HL-60/S4 treated with retinoic acid at 250 ng/mL for 4 days and 3 days (cell line): Measurements from ENCODE around the gene SLC35F3.
"Not testable (repeated sequence)": the region's sequence is repeated elsewhere in the genome, so short reads cannot be mapped to it uniquely, and the experiment has no call there.

Source experiments
- in situ Hi-C: fragments of 300-500 bp; cut with MboI; formaldehyde crosslinking; loops from 2 replicates; pipeline ENCODE4 v1.7.0; 2022; ENCODE audit warnings: low sequenced_read_pairs

Gene SLC35F3

DNA sequence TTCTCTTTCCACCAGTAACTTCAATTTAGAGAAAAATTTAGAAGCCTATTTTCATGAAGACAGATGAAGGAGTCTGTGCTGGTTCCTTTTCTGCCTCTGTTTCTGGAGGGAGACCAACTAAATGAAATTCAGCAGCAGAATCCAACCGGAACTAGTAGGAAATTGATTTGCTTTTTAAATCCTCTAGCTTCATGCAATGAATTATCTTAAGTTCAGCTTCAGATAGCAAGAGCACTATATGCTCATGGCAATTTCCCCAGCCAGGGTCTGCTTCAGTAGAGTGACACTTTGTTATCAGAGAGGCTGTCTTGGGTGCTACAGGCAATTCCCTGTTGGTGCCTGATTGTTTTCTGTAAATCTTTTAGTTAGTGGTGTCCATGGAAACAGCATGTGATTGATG, 189.7 kb downstream of the SLC35F3 start:
- in situ Hi-C loops: no loop called here

DNA sequence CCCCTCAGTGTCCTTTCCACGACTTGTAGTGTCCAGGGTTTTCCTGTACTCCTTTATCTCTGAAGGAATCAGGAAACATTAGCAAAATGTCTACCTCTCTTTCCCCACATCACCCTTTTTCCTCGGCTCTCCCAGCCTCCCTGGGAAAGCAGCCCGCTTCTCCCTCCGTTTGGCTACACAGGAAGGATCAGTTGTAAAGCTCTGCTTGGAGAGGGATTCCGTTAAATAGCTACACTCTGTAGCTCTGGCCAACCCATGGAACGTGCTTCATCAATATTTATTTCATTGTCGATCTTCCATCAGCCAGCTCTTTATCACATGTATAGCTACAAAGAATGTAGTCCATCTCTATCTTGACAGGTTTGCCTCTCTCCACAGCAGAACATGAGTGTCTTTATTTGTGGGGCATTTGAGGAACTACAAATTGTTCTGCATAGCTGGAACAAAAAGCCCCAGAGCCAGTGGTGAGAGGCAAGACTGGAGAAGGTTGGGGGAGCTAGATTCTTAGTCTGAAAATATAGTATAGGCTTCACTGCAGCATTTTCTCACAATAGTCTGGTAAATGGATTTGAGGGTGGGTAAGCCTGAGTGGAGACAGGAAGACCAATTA, 191.8 kb downstream of the SLC35F3 start:
- in situ Hi-C loops: no loop called here

- in situ Hi-C loops: no loop called here
These were observed 198.1 kb downstream of the SLC35F3 start for GRCh38 chr1:234102583-234102982.

- in situ Hi-C loops: no loop called here
These were observed 198.7 kb downstream of the SLC35F3 start for GRCh38 chr1:234103198-234103597.

GRCh38 chr1:234106032-234106431, 201.6 kb downstream of the SLC35F3 start:
- in situ Hi-C loops: no loop called here

DNA sequence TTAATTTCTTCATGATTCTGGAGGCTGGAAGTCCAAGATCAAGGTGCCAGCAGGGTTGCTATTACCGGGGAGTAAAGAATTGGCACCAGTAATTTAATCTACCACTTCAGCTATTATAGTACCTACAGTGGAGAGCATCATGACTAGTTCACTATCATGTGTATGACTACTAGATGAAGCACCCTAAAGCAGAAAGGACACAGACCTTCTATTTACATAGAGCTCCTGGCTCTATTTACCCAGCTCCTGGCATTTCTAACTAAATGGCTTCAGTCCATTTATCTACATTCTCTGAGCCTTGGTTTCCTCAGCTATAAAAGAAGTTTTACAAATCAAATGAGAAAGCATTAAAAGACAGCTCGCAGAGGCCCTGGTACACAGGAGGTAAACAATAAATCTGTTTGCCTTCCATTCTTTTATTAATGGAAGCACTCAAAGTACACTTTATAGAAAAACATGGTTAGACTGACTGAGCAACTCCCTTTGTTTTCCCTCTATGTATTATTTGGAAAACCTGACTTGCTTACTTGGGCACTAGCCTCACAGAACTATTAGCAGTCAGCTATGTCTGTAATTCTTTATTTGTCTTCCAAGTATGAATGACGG, 203.0 kb downstream of the SLC35F3 start:
- in situ Hi-C loops: no loop called here

- in situ Hi-C loops: no loop called here
These were observed 204.4 kb downstream of the SLC35F3 start for GRCh38 chr1:234108921-234109320.

- in situ Hi-C loops: no loop called here
These were observed 205.4 kb downstream of the SLC35F3 start for GRCh38 chr1:234109840-234110239.

- in situ Hi-C loops: no loop called here
These were observed 207.1 kb downstream of the SLC35F3 start for GRCh38 chr1:234111458-234112142.

- in situ Hi-C loops: no loop called here
These were observed 210.3 kb downstream of the SLC35F3 start for GRCh38 chr1:234114648-234115307.

- in situ Hi-C loops: no loop called here
These were observed 214.4 kb downstream of the SLC35F3 start for GRCh38 chr1:234118911-234119310.

GRCh38 chr1:234119431-234119830, 215.0 kb downstream of the SLC35F3 start:
- in situ Hi-C loops: no loop called here

DNA sequence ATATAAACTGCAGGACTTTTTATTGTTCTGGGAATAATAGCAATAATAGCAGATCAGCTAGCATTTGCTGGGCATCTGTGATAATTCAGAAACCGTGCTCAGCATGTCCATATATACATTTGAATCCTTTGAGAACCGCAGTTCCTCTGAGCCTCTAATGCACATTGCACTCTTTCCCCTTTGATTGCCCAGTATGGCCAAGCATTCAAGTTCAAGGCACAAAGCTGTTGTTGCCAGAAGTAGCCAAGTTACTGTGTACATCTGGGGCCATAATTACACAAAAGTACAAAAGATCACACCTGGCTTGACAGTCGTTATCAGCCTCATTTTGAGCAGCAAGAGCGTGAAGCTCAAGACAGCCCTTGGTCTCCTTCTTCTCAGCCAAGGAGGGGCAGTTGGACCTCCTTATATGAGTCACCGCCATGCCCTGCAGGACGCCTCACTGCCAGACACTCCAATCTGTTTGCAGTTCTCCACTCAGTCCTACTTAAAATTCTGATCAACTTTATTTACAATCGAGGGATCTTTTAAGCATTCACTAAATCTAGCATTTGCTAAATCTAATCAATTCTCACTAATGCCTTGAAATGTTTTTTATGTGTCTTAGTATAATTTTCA, 216.0 kb downstream of the SLC35F3 start:
- in situ Hi-C loops: no loop called here

DNA sequence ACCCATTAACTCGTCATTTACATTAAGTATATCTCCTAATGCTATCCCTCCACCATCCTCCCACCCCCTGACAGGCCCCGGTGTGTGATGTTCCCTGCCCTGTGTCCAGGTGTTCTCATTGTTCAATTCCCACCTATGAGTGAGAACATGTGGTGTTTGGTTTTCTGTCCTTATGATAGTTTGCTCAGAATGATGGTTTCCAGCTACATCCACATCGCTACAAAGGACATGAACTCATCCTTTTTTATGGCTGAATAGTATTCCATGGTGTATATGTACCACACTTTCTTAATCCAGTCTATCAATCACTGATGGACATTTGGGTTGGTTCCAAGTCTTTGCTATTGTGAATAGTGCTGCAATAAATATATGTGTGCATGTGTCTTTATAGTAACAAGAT, 217.2 kb downstream of the SLC35F3 start:
- in situ Hi-C loops: not testable (repeated sequence)

DNA sequence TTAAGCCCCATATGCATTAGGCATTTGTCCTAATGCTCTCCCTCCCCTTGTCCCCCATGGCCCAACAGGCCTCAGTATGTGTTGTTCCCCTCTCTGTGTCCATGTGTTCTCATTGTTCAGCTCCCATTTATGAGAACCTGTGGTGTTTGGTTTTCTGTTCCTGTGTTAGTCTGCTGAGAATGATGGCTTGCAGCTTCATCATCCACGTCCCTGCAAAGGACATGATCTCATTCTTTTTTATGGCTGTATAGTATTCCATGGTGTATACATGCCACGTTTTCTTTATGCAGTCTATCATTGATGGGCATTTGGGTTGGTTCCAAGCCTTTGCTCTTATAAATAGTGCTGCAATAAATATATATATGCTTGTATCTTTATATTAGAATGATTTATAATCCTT, 218.1 kb downstream of the SLC35F3 start:
- in situ Hi-C loops: not testable (repeated sequence)

DNA sequence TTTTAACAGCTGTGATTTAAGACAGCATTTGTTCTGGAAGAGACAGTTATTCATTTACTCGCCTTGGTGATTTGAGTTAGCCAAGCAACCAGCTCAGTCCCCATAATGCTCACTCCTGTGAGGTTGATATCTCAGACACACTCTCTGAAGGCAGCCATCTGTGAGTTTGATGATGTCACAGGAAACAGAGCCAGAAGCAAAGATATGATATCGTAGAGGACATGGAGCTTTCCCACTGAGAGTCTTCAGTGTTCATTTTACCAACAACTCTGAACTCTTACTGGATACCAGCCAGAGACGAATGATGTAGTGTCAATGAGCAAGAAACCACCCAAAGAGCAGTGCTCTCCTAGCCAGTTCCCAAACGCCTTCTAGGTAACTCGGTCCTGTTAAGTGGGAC, 219.4 kb downstream of the SLC35F3 start:
- in situ Hi-C loops: no loop called here

DNA sequence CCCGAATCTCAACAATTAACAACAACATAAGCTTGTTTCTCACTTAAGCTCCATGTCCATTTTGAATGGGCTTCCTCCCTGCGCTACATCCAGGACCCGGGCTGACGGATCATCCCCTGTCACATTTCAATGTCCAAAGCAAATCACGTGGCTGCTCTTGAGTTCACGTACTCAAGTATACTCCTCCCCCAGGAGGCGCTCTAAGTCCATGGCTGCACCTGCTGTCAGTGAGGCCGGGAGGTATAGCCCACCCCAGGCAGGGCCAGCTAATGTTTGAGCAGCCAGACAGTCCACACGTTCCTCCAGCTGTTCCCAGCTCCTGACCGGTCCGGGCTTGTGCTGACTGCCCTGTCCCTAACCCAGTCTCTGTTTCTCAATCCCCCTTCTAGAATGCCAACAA, 220.8 kb downstream of the SLC35F3 start:
- in situ Hi-C loops: no loop called here

DNA sequence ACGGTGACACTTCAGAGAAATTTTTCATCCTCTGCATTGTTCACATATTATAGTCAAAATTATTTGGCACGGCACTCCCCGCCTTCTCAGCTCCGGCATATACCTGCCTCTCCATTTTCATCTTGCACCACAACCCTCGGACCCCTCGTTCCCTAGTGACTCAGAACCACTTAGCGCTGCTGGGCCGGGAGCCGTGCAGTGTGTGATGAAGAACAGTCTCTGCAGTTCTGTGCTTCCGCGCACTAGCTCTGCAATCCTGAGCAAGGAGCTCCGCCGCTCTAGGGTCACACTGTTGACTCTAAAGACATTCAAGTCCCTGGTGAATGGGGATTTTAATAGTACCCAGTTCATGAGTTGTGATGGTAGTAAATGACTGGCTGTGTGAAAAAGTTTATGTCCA, 221.2 kb downstream of the SLC35F3 start:
- in situ Hi-C loops: no loop called here

GRCh38 chr1:234127026-234127671, 222.7 kb downstream of the SLC35F3 start:
- in situ Hi-C loops: no loop called here

DNA sequence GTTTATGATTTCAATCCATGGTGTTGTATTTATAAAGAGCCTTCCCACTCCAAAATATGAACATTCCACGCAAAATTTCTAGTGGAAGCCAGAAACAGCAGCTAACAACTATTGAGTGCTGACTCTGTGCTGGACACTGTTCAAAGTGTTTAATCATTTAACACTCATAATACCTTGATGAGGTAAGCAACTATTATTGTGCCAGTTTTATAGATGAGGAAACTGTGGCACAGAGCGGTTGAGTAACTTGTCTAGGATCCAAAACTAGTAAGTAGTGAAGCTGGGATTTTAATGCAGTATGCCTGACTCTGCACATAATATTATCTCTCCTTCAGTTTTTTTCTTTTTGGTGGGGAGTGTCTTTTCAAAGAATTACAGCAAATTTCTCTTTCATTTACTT, 228.3 kb downstream of the SLC35F3 start:
- in situ Hi-C loops: no loop called here

DNA sequence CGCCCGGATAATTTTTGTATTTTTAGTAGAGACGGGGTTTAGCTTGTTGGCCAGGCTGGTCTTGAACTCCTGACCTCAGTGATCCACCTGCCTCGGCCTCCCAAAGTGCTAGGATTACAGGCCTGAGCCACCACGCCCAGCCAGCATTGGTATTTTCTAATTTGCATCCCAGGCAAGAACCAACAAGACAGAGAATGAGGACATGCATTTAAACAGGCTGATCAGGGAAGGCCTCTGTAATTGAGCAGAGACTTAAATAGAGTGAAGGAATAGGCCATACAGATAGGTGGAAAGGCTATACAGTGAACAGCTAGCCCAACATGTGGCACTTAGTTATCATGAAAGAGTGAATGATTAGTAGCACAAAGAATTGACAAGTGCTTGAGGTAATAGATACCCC, 230.4 kb downstream of the SLC35F3 start:
- in situ Hi-C loops: no loop called here
